Osteocyte (in vitro differentiated cells): ENCODE results near the gene GPR160. TPM values are rescaled to one million over a fixed set of nuclear protein-coding genes. Genes with fewer than 3 reads are reported as not detected.

Source experiments
- DNase-seq: peaks from one replicate; pipeline ENCODE4 v3.0.0; 2021; ENCODE audit warnings: mixed read lengths; ENCODE audit not compliant: unreplicated experiment; ENCODE audit errors: extremely low spot score
- H3K27ac Mint-ChIP-seq: one replicate; pipeline ENCODE4 v1.8.0; 2021; ENCODE audit warnings: mild to moderate bottlenecking, mixed read lengths; ENCODE audit not compliant: unreplicated experiment
- H3K27me3 Mint-ChIP-seq: one replicate; pipeline ENCODE4 v1.8.0; 2021; ENCODE audit warnings: mixed read lengths; ENCODE audit not compliant: unreplicated experiment
- H3K36me3 Mint-ChIP-seq: one replicate; pipeline ENCODE4 v1.8.0; 2021; ENCODE audit warnings: mixed read lengths; ENCODE audit not compliant: unreplicated experiment
- H3K4me1 Mint-ChIP-seq: one replicate; pipeline ENCODE4 v1.8.0; 2021; ENCODE audit warnings: mixed read lengths; ENCODE audit not compliant: unreplicated experiment
- H3K4me3 Mint-ChIP-seq: one replicate; pipeline ENCODE4 v1.8.0; 2021; ENCODE audit warnings: mild to moderate bottlenecking, moderate library complexity, mixed read lengths; ENCODE audit not compliant: unreplicated experiment
- H3K9me3 Mint-ChIP-seq: one replicate; pipeline ENCODE4 v1.8.0; 2021; ENCODE audit warnings: mixed read lengths; ENCODE audit not compliant: unreplicated experiment
- total RNA-seq: library from RNA; stranded (reverse); gene quantifications from 2 replicates; pipeline ENCODE4 v1.2.1, GENCODE V29; 2021
- TF ChIP-seq, protein P1 (sequence below): fragments of 200-600 bp; sonication (generic); IDR thresholded peaks from 2 replicates; pipeline ENCODE4 v1.5.0; 2021; ENCODE audit warnings: antibody characterized with exemption, mild to moderate bottlenecking, moderate library complexity

Gene GPR160
- total RNA-seq, 1 donor from 2014 or later, result 0.27 TPM

DNA sequence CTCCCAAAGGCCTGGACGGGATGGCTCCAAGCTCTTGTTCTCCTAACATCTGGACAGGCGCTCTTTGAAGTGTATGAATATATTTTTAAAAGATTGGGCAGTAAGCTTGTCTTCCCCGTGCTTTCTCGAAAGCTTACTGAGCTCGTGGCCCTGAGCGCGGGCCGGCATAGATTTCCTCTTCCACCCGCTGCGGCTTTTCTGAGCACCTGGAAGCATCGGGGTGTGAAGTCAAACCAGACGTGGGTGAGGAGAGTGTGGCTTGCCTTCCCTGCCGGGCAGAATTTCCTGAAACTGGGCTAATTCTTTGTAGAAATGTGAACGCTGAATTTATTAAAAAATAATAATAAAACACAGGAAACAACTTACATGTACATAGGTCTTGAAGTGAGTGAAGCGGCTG is 25.9 kb downstream of the GPR160 start:
- no peaks in the 10 kb centered on the region for H3K36me3 Mint-ChIP-seq
- TF ChIP-seq, protein P1, sequence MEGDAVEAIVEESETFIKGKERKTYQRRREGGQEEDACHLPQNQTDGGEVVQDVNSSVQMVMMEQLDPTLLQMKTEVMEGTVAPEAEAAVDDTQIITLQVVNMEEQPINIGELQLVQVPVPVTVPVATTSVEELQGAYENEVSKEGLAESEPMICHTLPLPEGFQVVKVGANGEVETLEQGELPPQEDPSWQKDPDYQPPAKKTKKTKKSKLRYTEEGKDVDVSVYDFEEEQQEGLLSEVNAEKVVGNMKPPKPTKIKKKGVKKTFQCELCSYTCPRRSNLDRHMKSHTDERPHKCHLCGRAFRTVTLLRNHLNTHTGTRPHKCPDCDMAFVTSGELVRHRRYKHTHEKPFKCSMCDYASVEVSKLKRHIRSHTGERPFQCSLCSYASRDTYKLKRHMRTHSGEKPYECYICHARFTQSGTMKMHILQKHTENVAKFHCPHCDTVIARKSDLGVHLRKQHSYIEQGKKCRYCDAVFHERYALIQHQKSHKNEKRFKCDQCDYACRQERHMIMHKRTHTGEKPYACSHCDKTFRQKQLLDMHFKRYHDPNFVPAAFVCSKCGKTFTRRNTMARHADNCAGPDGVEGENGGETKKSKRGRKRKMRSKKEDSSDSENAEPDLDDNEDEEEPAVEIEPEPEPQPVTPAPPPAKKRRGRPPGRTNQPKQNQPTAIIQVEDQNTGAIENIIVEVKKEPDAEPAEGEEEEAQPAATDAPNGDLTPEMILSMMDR, result no peak
- H3K4me1 Mint-ChIP-seq, result no peaks in the 10 kb centered on the region
- no peaks in the 10 kb centered on the region for H3K9me3 Mint-ChIP-seq
- H3K27me3 Mint-ChIP-seq, result peaks cover 2% of the 10 kb centered on the region
- H3K4me3 Mint-ChIP-seq, result no peak overlapping the region
- no peak for DNase-seq
- no peak overlapping the region for H3K27ac Mint-ChIP-seq

DNA sequence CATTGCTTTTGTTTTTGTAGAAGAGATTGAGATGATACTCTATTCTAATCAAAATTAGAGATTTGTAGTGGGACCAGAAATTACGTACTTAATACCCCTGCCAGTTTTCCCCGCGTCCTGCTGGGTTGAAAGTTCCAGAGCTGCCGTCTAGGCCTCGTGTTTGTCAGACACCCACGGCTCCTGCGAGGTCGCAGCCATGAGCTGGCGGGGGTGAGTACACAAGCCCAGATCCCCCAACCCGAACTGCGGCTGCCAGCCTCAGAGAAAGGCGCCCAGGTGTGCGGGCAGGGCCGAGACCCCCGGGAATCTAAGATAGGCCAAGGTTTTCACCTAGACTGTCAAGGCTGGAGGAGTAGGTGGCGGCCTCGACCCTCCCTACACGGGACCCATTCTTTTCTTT is 26.3 kb downstream of the GPR160 start:
- no peak overlapping the region for H3K27ac Mint-ChIP-seq
- H3K4me3 Mint-ChIP-seq, result no peak overlapping the region
- peaks cover 2% of the 10 kb centered on the region for H3K27me3 Mint-ChIP-seq
- H3K4me1 Mint-ChIP-seq, result no peaks in the 10 kb centered on the region
- no peaks in the 10 kb centered on the region for H3K9me3 Mint-ChIP-seq
- no peaks in the 10 kb centered on the region for H3K36me3 Mint-ChIP-seq
- TF ChIP-seq, protein P1, result no peak
- no peak for DNase-seq

DNA sequence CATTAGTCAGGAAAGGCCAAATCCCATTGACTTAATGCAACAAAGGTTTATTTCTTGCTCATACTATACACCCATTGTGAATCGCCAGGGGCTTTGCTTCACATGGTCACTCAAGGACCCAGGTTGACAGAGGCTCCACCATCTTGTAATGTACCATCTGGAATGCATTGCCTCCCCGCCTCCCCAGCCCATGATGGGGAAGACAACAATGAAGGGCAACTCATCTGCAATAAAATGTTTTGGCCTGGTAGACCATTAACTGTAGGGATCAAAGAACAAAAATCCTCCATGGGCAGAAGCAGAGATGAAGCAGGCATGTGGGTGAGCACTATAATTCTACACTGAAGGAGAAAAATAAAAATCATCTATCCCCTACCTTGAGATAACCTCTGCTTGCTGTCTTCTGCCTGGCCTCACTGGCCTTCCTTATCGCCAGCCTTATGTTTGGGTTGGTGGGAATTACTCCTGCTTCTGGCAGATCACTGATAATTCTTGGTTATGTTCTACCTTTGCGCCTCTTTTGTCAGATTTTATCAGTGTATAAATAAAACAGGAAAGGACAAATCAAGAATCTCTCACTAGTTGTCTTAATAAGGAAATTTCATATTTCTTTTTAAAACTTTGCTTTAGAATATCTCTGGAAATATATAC is 37.8 kb downstream of the GPR160 start:
- TF ChIP-seq, protein P1, result no peak
- Mint-ChIP-seq H3K4me3 (no peak overlapping the region), H3K36me3 (peaks cover 18% of the 10 kb centered on the region), H3K9me3 (peaks cover 5% of the 10 kb centered on the region), H3K4me1 (peaks cover 9% of the 10 kb centered on the region), H3K27me3 (no peaks in the 10 kb centered on the region), H3K27ac (no peak overlapping the region)
- DNase-seq, result no peak

DNA sequence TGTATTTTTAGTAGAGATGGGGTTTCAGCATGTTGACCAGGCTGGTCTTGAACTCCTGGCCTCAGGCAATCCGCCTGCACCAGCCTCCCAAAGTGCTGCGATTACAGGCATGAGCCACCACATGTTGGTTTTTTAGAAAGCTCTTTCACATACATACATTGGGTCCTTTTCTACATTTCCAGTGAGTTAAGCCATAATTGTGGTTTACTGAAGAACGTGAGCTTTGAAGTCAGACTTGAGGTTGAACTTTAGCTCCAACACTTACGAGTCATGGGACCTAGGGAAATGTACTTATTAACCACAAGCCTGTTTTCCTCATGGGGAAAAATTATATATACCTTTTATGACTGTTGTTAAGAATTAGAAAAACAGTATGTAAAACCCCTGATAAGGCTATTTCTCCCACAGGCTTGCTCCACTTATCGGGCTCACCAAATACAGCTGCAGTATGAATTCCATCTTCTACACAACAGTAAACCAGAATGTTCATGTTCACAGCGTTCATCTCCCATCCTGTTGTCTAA is 39.0 kb downstream of the GPR160 start:
- H3K27ac Mint-ChIP-seq, result no peak overlapping the region
- H3K36me3 Mint-ChIP-seq, result peaks cover 23% of the 10 kb centered on the region
- peaks cover 5% of the 10 kb centered on the region for H3K9me3 Mint-ChIP-seq
- DNase-seq, result no peak
- H3K4me3 Mint-ChIP-seq, result no peak overlapping the region
- TF ChIP-seq, protein P1, result no peak
- H3K27me3 Mint-ChIP-seq, result no peaks in the 10 kb centered on the region
- H3K4me1 Mint-ChIP-seq, result peaks cover 9% of the 10 kb centered on the region

DNA sequence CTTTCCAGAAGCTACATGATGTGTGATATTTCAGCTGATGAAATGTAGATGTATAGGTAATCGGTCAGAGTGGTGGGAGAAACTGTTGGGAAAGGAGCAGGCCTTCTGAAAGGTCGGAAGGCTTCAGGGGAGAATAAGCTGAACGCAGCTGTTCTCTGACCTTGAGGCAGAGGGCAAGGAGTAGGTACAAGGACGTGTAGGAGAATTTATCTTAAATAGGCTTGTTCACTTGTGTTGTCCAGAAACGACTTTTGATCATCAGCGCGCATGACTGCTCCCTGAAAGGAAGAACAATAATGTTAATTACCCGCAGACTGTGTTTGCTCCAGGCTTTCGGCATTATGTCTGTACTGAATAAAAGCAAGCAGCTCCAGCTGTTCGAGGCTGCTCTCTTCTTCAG is 39.6 kb downstream of the GPR160 start:
- TF ChIP-seq, protein P1, result no peak
- DNase-seq, result no peak
- Mint-ChIP-seq H3K4me3 (no peak overlapping the region), H3K36me3 (peaks cover 27% of the 10 kb centered on the region), H3K9me3 (peaks cover 3% of the 10 kb centered on the region), H3K4me1 (peaks cover 9% of the 10 kb centered on the region), H3K27me3 (no peaks in the 10 kb centered on the region), H3K27ac (peak overlapping the region; percentile 4)
